H9 (cell line): ENCODE results near the gene TSPAN31. TPM values are rescaled to one million over a fixed set of nuclear protein-coding genes. Genes with fewer than 3 reads are reported as not detected.

Source experiments
- DNase-seq: peaks from one replicate; pipeline ENCODE4 v3.0.0-alpha.2; 2017
- H2AFZ ChIP-seq: one replicate; pipeline ENCODE4 v1.6.1; 2013; ENCODE audit warnings: mild to moderate bottlenecking, low read length, control low read depth, moderate library complexity
- H2AK5ac ChIP-seq: 2 replicates; pipeline ENCODE4 v1.6.1; 2013; ENCODE audit warnings: low read length, control low read depth, mixed read lengths; ENCODE audit not compliant: insufficient read length
- H2BK120ac ChIP-seq: one replicate; pipeline ENCODE4 v1.6.1; 2013; ENCODE audit warnings: low read depth, mild to moderate bottlenecking, low read length, control low read depth, inconsistent platforms; ENCODE audit not compliant: poor library complexity, severe bottlenecking
- H2BK12ac ChIP-seq: 2 replicates; pipeline ENCODE4 v1.6.1; 2013; ENCODE audit warnings: low read length, control low read depth, mixed read lengths, low read depth; ENCODE audit not compliant: insufficient read length
- H2BK15ac ChIP-seq: 2 replicates; pipeline ENCODE4 v1.6.1; 2013; ENCODE audit warnings: low read depth, low read length, control low read depth
- H2BK20ac ChIP-seq: one replicate; pipeline ENCODE4 v1.6.1; 2013; ENCODE audit warnings: low read depth, mild to moderate bottlenecking, low read length, control low read depth, inconsistent platforms; ENCODE audit not compliant: poor library complexity, severe bottlenecking
- H2BK5ac ChIP-seq: 2 replicates; pipeline ENCODE4 v1.6.1; 2013; ENCODE audit warnings: low read length, control low read depth, mixed read lengths; ENCODE audit not compliant: insufficient read length
- H3K14ac ChIP-seq: 2 replicates; pipeline ENCODE4 v1.6.1; 2013; ENCODE audit warnings: low read length, control low read depth; ENCODE audit not compliant: insufficient read depth
- H3K18ac ChIP-seq: 2 replicates; pipeline ENCODE4 v1.6.1; 2013; ENCODE audit warnings: low read depth, mild to moderate bottlenecking, mixed read lengths, low read length, control low read depth; ENCODE audit not compliant: insufficient read length
- H3K23ac ChIP-seq: 2 replicates; pipeline ENCODE4 v1.6.1; 2013; ENCODE audit warnings: low read length, control low read depth, mixed read lengths, low read depth; ENCODE audit not compliant: insufficient read length
- H3K23me2 ChIP-seq: 2 replicates; pipeline ENCODE4 v1.6.1; 2013; ENCODE audit warnings: low read depth, mild to moderate bottlenecking, mixed read lengths, low read length, control low read depth; ENCODE audit not compliant: insufficient read length, poor library complexity, severe bottlenecking
- H3K27ac ChIP-seq: 2 replicates; pipeline ENCODE4 v1.5.1; 2013; ENCODE audit warnings: low read length, control low read depth, mixed read lengths, low read depth; ENCODE audit not compliant: insufficient read length
- H3K27me3 ChIP-seq: 2 replicates; pipeline ENCODE4 v1.6.1; 2013; ENCODE audit warnings: low read length, control low read depth, inconsistent platforms; ENCODE audit not compliant: insufficient read depth
- H3K4ac ChIP-seq: 2 replicates; pipeline ENCODE4 v1.6.1; 2013; ENCODE audit warnings: low read depth, mild to moderate bottlenecking, control low read depth, inconsistent platforms, low read length, moderate library complexity
- H3K4me1 ChIP-seq: 2 replicates; pipeline ENCODE4 v1.6.1; 2013; ENCODE audit warnings: low read length, control low read depth, inconsistent platforms; ENCODE audit not compliant: insufficient read depth
- H3K4me2 ChIP-seq: 2 replicates; pipeline ENCODE4 v1.6.1; 2013; ENCODE audit warnings: low read length, control low read depth, mixed read lengths; ENCODE audit not compliant: insufficient read length, insufficient read depth
- H3K56ac ChIP-seq: 2 replicates; pipeline ENCODE4 v1.6.1; 2013; ENCODE audit warnings: low read depth, mild to moderate bottlenecking, mixed read lengths, low read length, control low read depth; ENCODE audit not compliant: insufficient read length
- H3K79me1 ChIP-seq: 2 replicates; pipeline ENCODE4 v1.6.1; 2013; ENCODE audit warnings: low read depth, mild to moderate bottlenecking, moderate library complexity, low read length, control low read depth, inconsistent platforms; ENCODE audit not compliant: insufficient read depth, poor library complexity, severe bottlenecking
- H3K79me2 ChIP-seq: 2 replicates; pipeline ENCODE4 v1.6.1; 2013; ENCODE audit warnings: low read length, control low read depth, inconsistent platforms; ENCODE audit not compliant: insufficient read depth
- H3K9ac ChIP-seq: 2 replicates; pipeline ENCODE4 v1.6.1; 2013; ENCODE audit warnings: low read length, control low read depth, mixed read lengths; ENCODE audit not compliant: insufficient read length; ENCODE audit errors: extremely low read depth
- H3K9me3 ChIP-seq: one replicate; pipeline ENCODE4 v1.6.1; 2013; ENCODE audit warnings: low read depth, low read length, inconsistent platforms; ENCODE audit not compliant: control insufficient read depth
- H3T11ph ChIP-seq: one replicate; pipeline ENCODE4 v1.6.1; 2013; ENCODE audit warnings: mild to moderate bottlenecking, low read length, control low read depth, inconsistent platforms
- H4K20me1 ChIP-seq: one replicate; pipeline ENCODE4 v1.6.1; 2013; ENCODE audit not compliant: control insufficient read depth, insufficient read length, insufficient read depth
- H4K5ac ChIP-seq: 2 replicates; pipeline ENCODE4 v1.6.1; 2013; ENCODE audit warnings: low read depth, mild to moderate bottlenecking, mixed read lengths, low read length, control low read depth; ENCODE audit not compliant: insufficient read length
- H4K8ac ChIP-seq: replicated peaks from 2 replicates; pipeline ENCODE4 v1.6.1; 2013; ENCODE audit warnings: low read length, control low read depth, mixed read lengths, low read depth; ENCODE audit not compliant: insufficient read length
- H4K91ac ChIP-seq: 2 replicates; pipeline ENCODE4 v1.6.1; 2013; ENCODE audit warnings: low read depth, mild to moderate bottlenecking, moderate library complexity, mixed read lengths, low read length, control low read depth; ENCODE audit not compliant: insufficient read length
- H3K27ac Mint-ChIP-seq, 3 experiments: 2 replicates in 2 of 3; 3 replicates in 1 of 3; pipeline ENCODE4 v1.8.0; 2020 to 2021; ENCODE audit warnings: mixed read lengths in 3 of 3, mild to moderate bottlenecking in 1 of 3, moderate library complexity in 1 of 3
- H3K27me3 Mint-ChIP-seq: 2 replicates; pipeline ENCODE4 v1.8.0; 2021; ENCODE audit warnings: low read depth, mild to moderate bottlenecking, moderate library complexity, mixed read lengths
- H3K36me3 Mint-ChIP-seq, 3 experiments: 2 replicates in 2 of 3; 3 replicates in 1 of 3; pipeline ENCODE4 v1.8.0; 2020 to 2021; ENCODE audit warnings: low read depth in 3 of 3, mixed read lengths in 3 of 3; ENCODE audit not compliant: insufficient read depth in 1 of 3
- H3K4me1 Mint-ChIP-seq, 2 experiments: 2 replicates each; pipeline ENCODE4 v1.8.0; 2020; ENCODE audit warnings: mixed read lengths in 2 of 2
- H3K4me3 Mint-ChIP-seq, 2 experiments: 2 replicates in 1 of 2; 3 replicates in 1 of 2; pipeline ENCODE4 v1.8.0; 2020 to 2021; ENCODE audit warnings: mild to moderate bottlenecking in 2 of 2, mixed read lengths in 2 of 2, moderate library complexity in 1 of 2
- H3K9me3 Mint-ChIP-seq, 2 experiments: 2 replicates in 1 of 2; 3 replicates in 1 of 2; pipeline ENCODE4 v1.8.0; 2020; ENCODE audit warnings: mild to moderate bottlenecking in 2 of 2, mixed read lengths in 2 of 2, moderate library complexity in 1 of 2
- WGBS: extraction: QIAGEN DNeasy Blood & Tissue Kit; methylation state at CpG from one replicate; pipeline ENCODE4 v1.1.7; 2013; ENCODE audit warnings: missing lambda C conversion rate, low lambda C conversion rate, mixed read lengths; ENCODE audit not compliant: insufficient read length; ENCODE audit errors: extremely low coverage; 5-methylcytosine and 5-hydroxymethylcytosine counted together
- total RNA-seq: library from RNA; stranded (reverse); gene quantifications from 2 replicates; pipeline ENCODE4 v1.2.1, GENCODE V29; 2021
- TF ChIP-seq, protein P1 (sequence below): fragments of 200-600 bp; sonication (generic); conservative IDR thresholded peaks from 3 replicates; pipeline ENCODE4 v1.8.0; 2021; ENCODE audit warnings: antibody characterized with exemption, mild to moderate bottlenecking

Gene TSPAN31
- total RNA-seq, 1 experiment from 2014 or later: 20.0 TPM

DNA sequence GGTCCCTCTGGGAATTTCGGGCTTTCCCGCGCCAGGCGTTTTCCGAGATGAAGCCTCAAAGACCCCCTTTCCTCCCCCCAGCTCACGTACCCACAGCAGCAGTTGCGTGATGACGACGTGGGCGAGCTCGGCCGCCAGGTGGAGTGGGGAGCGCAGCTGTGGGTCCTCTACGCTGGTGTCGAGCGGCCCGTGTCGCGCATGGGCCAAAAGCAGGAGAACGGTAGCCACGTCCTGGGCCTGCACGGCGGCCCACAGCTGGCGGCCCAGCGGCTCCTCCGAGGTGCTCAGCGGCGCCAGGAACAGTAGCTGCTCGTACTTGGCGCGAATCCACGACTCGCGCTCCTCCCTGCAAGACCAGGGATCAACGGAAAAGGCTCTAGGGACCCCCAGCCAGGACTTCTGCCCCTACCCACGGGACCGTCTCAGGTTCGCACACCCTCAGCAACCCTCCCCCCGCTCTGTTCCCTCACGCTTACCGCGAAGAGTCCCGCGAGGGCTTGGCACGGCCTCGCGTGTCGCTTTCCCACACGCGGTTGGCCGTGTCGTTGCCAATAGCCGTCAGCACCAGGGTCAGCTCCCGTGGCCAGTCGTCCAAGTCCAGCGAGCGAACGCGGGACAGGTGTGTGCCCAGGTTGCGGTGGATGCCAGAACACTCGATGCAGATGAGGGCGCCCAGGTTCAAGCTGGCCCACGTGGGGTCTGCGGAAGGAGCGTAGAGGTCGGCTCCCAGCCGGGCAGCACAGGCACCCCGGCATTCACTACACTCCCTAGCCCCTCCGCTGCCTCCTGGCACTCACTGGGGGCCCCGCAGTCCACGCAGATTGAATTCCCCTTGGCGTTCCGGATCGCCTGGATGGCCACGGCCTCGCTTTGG, 17.7 kb upstream of the TSPAN31 start:
- Mint-ChIP-seq H3K4me1 (peaks cover 12 to 17% of the 10 kb centered on the region in 2 experiments), H3K27ac (no peak overlapping the region), H3K4me3 (peak overlapping the region; percentile 73 to 78), H3K27me3 (peaks cover 88% of the 10 kb centered on the region), H3K36me3 (peaks cover 0 to 2% (median under 1%) of the 10 kb centered on the region in 3 experiments; a peak in 2 of 7 replicates), H3K9me3 (no peaks in the 10 kb centered on the region; a peak in 1 of 5 replicates)
- H4K91ac ChIP-seq: no peak overlapping the region
- H3K27me3 ChIP-seq: peaks cover 20% of the 10 kb centered on the region; the same call in 1 of the 2 replicates
- H3K79me2 ChIP-seq: no peaks in the 10 kb centered on the region
- no peak overlapping the region for H2BK15ac ChIP-seq
- peak overlapping the region; percentile 96 for H3K4me2 ChIP-seq
- no peak overlapping the region for H2BK12ac ChIP-seq
- no peak overlapping the region for H3K23ac ChIP-seq
- no peak overlapping the region for H3K9ac ChIP-seq
- no peaks in the 10 kb centered on the region for H3K9me3 ChIP-seq
- H3K23me2 ChIP-seq: peaks cover 14% of the 10 kb centered on the region
- no peak overlapping the region for H3K56ac ChIP-seq
- TF ChIP-seq, protein P1, sequence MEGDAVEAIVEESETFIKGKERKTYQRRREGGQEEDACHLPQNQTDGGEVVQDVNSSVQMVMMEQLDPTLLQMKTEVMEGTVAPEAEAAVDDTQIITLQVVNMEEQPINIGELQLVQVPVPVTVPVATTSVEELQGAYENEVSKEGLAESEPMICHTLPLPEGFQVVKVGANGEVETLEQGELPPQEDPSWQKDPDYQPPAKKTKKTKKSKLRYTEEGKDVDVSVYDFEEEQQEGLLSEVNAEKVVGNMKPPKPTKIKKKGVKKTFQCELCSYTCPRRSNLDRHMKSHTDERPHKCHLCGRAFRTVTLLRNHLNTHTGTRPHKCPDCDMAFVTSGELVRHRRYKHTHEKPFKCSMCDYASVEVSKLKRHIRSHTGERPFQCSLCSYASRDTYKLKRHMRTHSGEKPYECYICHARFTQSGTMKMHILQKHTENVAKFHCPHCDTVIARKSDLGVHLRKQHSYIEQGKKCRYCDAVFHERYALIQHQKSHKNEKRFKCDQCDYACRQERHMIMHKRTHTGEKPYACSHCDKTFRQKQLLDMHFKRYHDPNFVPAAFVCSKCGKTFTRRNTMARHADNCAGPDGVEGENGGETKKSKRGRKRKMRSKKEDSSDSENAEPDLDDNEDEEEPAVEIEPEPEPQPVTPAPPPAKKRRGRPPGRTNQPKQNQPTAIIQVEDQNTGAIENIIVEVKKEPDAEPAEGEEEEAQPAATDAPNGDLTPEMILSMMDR: no peak
- no peaks in the 10 kb centered on the region; the same call in 1 of the 2 replicates for H3K4me1 ChIP-seq
- DNase-seq: peak; percentile 57
- no peak overlapping the region for H4K8ac ChIP-seq
- H4K5ac ChIP-seq: no peak overlapping the region
- no peak overlapping the region for H3K4ac ChIP-seq
- no peak overlapping the region for H3K18ac ChIP-seq
- no peak overlapping the region for H3K27ac ChIP-seq
- H2AFZ ChIP-seq: no peak overlapping the region
- H3K79me1 ChIP-seq: no peaks in the 10 kb centered on the region
- no CpG with 5 or more reads among the region's 76 CpGs for WGBS
- no peak overlapping the region for H2BK20ac ChIP-seq
- H2BK120ac ChIP-seq: no peak overlapping the region
- no peaks in the 10 kb centered on the region for H4K20me1 ChIP-seq
- no peak overlapping the region for H3T11ph ChIP-seq
- no peak overlapping the region for H2BK5ac ChIP-seq
- H3K14ac ChIP-seq: no peak overlapping the region
- no peak overlapping the region for H2AK5ac ChIP-seq
